Lower lobe of right lung (tissue), 2 donors: ENCODE data around the gene CDCA5. TPM values are rescaled to one million over a fixed set of nuclear protein-coding genes. Genes with fewer than 3 reads are reported as not detected.
A peak's percentile ranks its signal among the peaks of the same experiment; 100 is the strongest.

Source experiments
- ATAC-seq, 2 donors: fragments of 200-7000 bp; cut with Tn5 transposase; one replicate each; pipeline ENCODE4 v1.9.1; 2020 to 2022; ENCODE audit warnings: mild to moderate bottlenecking in 2 of 2, moderate library complexity in 2 of 2
- DNase-seq: peaks from one replicate; pipeline ENCODE4 v3.0.0-alpha.2; 2020
- H3K27ac ChIP-seq: fragments of 200-600 bp; one replicate; pipeline ENCODE4 v1.8.0; 2022
- H3K27me3 ChIP-seq: fragments of 200-600 bp; one replicate; pipeline ENCODE4 v1.8.0; 2022; ENCODE audit warnings: low read depth
- H3K36me3 ChIP-seq: fragments of 200-600 bp; one replicate; pipeline ENCODE4 v1.8.0; 2022; ENCODE audit warnings: mild to moderate bottlenecking
- H3K4me1 ChIP-seq: fragments of 200-600 bp; one replicate; pipeline ENCODE4 v1.8.0; 2022
- H3K4me3 ChIP-seq: fragments of 200-600 bp; one replicate; pipeline ENCODE4 v1.8.0; 2022; ENCODE audit warnings: mild to moderate bottlenecking
- H3K9me3 ChIP-seq: fragments of 200-600 bp; one replicate; pipeline ENCODE4 v1.8.0; 2022
- intact Hi-C: fragments of 100-400 bp; cut with DNase I; formaldehyde crosslinking; loops from one replicate; pipeline ENCODE4 v1.11.0; 2022
- total RNA-seq: library from RNA; stranded (reverse); fragmentation: NEBNext Ultra II Directional; extraction: Animal tissue kit (Norgen Biotek cat#: 25700); gene quantifications from one replicate; pipeline ENCODE4 v1.2.1, GENCODE V29; 2021
- TF ChIP-seq, protein P1 (sequence below): fragments of 200-600 bp; IDR thresholded peaks from one replicate; pipeline ENCODE4 v1.8.0; 2022; ENCODE audit warnings: antibody characterized with exemption, mild to moderate bottlenecking
- donor health status: DM: no; HTN: yes; CAD: no; lungs with severe emphysema.

CDCA5 gene
- total RNA-seq, 1 donor from 2014 or later: 2.8 TPM

DNA sequence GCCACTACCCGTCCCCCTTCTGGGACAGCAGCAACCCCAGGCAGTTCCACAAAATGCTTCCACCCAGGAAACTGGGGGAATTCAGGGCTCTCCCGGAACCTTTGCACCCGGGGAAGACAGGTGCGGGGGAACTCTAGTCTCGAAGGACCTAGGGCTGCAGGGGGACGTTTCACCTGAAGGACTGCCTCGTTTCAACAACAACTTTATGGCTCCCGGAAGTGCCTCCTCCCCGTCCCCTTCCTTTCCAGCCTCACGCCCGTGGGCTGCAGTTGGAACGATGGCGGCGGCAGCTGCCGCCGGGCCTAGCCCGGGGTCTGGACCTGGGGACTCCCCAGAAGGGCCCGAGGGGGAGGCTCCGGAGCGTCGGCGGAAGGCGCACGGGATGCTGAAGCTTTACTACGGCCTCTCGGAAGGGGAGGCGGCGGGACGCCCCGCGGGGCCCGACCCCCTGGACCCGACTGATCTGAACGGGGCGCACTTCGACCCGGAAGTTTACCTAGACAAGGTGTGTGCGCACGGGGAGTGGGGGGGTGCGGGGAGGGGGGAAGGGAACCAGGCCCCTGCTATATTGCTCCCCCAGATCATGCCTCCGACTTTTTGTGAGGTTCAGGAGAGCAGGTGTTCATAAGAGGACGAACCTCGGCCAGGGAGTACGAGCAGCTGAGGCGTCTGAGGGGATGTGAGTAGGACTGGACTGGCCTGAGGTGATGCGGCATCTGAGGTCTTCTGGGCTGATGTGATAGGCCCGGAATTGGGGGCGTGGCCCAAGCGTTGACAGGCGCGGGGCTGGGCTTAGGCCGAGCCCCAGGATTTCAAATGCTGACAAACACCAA is 12.3 kb upstream of the CDCA5 start, which contains the start of gene VPS51:
Gene VPS51, plus strand, starts transcription at position 241 of the 833 bp plus-strand sequence. Its CDS starts 37 bp downstream, at position 278.
- H3K4me3 ChIP-seq: peak within 1 kb of the TSS; percentile 85
- H3K4me1 ChIP-seq: peaks cover 21% of the 10 kb centered on the region
- DNase-seq (peak; percentile 95), ATAC-seq (peak; percentile 97)
- intact Hi-C loops: no loop called here
- TF ChIP-seq, protein P1, sequence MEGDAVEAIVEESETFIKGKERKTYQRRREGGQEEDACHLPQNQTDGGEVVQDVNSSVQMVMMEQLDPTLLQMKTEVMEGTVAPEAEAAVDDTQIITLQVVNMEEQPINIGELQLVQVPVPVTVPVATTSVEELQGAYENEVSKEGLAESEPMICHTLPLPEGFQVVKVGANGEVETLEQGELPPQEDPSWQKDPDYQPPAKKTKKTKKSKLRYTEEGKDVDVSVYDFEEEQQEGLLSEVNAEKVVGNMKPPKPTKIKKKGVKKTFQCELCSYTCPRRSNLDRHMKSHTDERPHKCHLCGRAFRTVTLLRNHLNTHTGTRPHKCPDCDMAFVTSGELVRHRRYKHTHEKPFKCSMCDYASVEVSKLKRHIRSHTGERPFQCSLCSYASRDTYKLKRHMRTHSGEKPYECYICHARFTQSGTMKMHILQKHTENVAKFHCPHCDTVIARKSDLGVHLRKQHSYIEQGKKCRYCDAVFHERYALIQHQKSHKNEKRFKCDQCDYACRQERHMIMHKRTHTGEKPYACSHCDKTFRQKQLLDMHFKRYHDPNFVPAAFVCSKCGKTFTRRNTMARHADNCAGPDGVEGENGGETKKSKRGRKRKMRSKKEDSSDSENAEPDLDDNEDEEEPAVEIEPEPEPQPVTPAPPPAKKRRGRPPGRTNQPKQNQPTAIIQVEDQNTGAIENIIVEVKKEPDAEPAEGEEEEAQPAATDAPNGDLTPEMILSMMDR: no peak
- peak within 1 kb of the TSS; percentile 93 for H3K27ac ChIP-seq
- no peaks in the 10 kb centered on the region for H3K9me3 ChIP-seq
- H3K27me3 ChIP-seq: no peaks in the 10 kb centered on the region
- peaks cover 17% of the 10 kb centered on the region for H3K36me3 ChIP-seq

DNA sequence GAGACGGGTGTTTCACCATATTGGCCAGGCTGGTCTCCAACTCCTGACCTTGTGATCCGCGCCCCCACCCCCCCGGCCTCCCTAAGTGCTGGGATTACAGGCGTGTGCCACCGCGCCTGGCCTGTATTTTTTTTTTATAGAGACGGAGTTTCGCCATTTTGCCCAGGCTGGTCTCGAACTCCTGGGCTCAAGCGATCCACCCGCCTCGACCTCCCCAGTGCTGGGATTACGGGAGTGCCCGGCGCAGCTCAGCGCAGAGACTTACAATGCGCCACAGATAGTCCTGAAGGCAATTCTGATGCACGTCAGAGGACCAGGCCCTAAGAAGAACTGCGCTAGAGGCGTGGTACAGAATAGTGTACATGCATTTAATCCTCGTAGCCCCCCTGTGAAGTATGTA is 11.6 kb upstream of the CDCA5 start:
- Histone ChIP-seq H3K27ac (peak overlapping the region; percentile 93), H3K27me3 (no peaks in the 10 kb centered on the region), H3K4me1 (peaks cover 21% of the 10 kb centered on the region), H3K9me3 (no peaks in the 10 kb centered on the region), H3K4me3 (peak overlapping the region; percentile 85), H3K36me3 (peaks cover 17% of the 10 kb centered on the region)
- intact Hi-C loops: no loop called here
- DNase-seq (no peak), ATAC-seq (no peak)
- TF ChIP-seq, protein P1: no peak

DNA sequence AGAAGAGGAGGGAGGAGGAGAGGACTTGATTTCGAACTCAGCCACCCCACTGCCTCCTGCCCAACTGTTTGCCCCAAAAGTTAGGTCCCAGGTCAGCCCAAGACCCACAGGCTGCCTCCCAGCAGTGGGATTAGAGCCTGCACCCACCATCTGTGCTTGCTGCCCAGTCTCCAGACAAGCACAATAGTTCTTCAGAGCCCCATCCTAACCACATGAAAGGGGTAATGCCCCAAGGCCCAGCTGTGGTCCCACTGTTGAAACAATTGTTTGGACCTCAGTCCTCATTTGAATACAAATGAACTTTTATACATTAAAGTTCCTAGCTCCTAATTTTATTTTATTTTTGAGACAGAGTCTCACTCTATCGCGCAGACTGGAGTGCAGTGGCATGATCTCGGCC is 6.8 kb upstream of the CDCA5 start:
- ATAC-seq (no peak), DNase-seq (no peak)
- Histone ChIP-seq H3K4me1 (peaks cover 3% of the 10 kb centered on the region), H3K36me3 (peaks cover 42% of the 10 kb centered on the region), H3K9me3 (no peaks in the 10 kb centered on the region), H3K27me3 (no peaks in the 10 kb centered on the region), H3K4me3 (no peak overlapping the region), H3K27ac (no peak overlapping the region)
- TF ChIP-seq, protein P1: no peak
- intact Hi-C loops: no loop called here

DNA sequence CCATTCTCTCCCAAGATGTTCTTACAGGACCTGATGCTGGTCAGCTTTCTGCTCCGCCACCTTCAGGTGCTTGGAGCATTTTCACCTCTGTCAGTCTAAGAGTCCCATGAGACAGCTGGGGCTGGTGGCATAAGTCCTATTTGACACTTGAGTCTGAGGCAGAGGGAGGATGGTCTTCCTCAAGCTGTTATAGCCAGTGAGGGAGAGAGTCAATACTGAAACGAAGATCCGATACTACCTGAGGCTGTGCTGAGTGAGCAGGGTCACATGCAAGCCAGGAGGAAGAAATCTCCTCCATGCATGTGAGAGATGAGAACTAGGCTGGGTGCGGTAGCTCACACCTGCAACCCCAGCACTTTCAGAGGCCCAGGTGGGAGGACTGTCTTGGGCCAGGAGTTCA is 5.8 kb upstream of the CDCA5 start:
- no peaks in the 10 kb centered on the region for H3K9me3 ChIP-seq
- H3K27me3 ChIP-seq: no peaks in the 10 kb centered on the region
- H3K27ac ChIP-seq: no peak overlapping the region
- intact Hi-C loops: no loop called here
- peaks cover 13% of the 10 kb centered on the region for H3K4me1 ChIP-seq
- H3K4me3 ChIP-seq: no peak overlapping the region
- ATAC-seq (no peak), DNase-seq (no peak)
- TF ChIP-seq, protein P1: no peak
- peaks cover 46% of the 10 kb centered on the region for H3K36me3 ChIP-seq

DNA sequence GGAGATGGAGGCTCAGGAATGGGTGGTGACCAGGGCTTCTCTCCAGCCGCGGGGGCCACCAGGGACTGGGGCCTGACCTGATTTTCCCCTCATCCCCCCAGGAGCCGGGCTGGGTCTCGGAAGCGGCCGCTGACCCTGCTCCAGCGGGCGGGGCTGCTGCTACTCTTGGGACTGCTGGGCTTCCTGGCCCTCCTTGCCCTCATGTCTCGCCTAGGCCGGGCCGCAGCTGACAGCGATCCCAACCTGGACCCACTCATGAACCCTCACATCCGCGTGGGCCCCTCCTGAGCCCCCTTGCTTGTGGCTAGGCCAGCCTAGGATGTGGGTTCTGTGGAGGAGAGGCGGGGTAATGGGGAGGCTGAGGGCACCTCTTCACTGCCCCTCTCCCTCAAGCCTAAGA is 4.0 kb upstream of the CDCA5 start:
- no peak overlapping the region for H3K27ac ChIP-seq
- DNase-seq (no peak), ATAC-seq (no peak)
- no peak overlapping the region for H3K4me3 ChIP-seq
- no peaks in the 10 kb centered on the region for H3K27me3 ChIP-seq
- H3K36me3 ChIP-seq: peaks cover 46% of the 10 kb centered on the region
- H3K4me1 ChIP-seq: peaks cover 20% of the 10 kb centered on the region
- TF ChIP-seq, protein P1: no peak
- no peaks in the 10 kb centered on the region for H3K9me3 ChIP-seq
- intact Hi-C loops: no loop called here
